WERI-Rb-1 (cell line): ENCODE measurements around the gene CD247.

Experiments
- DNase-seq: peaks from one replicate; pipeline ENCODE4 v3.0.0-alpha.2; 2020
- H3K27ac ChIP-seq: fragments of 250-450 bp; sonication (Bioruptor Pico); 2 replicates; pipeline ENCODE4 v1.5.1; 2020; ENCODE audit warnings: mild to moderate bottlenecking, moderate library complexity
- H3K27me3 ChIP-seq: fragments of 250-450 bp; sonication (Bioruptor Pico); 2 replicates; pipeline ENCODE4 v1.5.1; 2021; ENCODE audit warnings: mild to moderate bottlenecking, low read depth, moderate library complexity; ENCODE audit not compliant: insufficient read depth, severe bottlenecking
- H3K36me3 ChIP-seq: fragments of 250-450 bp; sonication (Bioruptor Pico); 2 replicates; pipeline ENCODE4 v1.5.1; 2020; ENCODE audit warnings: mild to moderate bottlenecking, moderate library complexity
- H3K4me3 ChIP-seq: 2 replicates; pipeline ENCODE4 v1.5.1; 2011; ENCODE audit warnings: low read depth, mild to moderate bottlenecking, control low read depth, low read length
- H3K9me3 ChIP-seq: fragments of 250-450 bp; sonication (Bioruptor Pico); 2 replicates; pipeline ENCODE4 v1.5.1; 2021; ENCODE audit warnings: mild to moderate bottlenecking, moderate library complexity; ENCODE audit not compliant: severe bottlenecking
- TF ChIP-seq, protein P1 (sequence below): IDR thresholded peaks from 2 replicates; pipeline ENCODE4 v1.5.1; 2011; ENCODE audit warnings: low read depth, mild to moderate bottlenecking, control low read depth, inconsistent platforms, low read length

Gene CD247

DNA sequence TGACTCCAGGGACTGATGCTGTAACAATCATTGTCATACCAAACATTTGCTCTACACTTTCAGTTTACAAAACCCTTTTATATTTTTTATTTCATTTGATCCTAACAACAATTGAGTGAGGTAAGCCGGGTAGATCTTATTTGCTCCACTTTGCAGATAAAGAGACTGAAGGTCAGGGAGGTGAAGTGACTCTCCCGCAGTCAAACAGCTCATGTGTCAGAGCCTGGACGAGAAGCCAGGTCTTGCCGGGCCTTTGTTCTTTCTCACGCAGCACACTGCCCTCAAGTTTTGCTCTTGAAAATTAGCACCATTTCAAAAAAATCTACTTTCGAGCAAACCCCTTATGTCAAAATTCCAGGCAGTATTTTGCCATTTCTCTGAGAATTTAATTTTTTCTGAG is 65.2 kb downstream of the CD247 start:
- Histone ChIP-seq H3K9me3 (no peaks in the 10 kb centered on the region), H3K4me3 (no peak overlapping the region), H3K36me3 (no peaks in the 10 kb centered on the region), H3K27ac (no peak overlapping the region), H3K27me3 (no peaks in the 10 kb centered on the region)
- DNase-seq: no peak
- TF ChIP-seq, protein P1, sequence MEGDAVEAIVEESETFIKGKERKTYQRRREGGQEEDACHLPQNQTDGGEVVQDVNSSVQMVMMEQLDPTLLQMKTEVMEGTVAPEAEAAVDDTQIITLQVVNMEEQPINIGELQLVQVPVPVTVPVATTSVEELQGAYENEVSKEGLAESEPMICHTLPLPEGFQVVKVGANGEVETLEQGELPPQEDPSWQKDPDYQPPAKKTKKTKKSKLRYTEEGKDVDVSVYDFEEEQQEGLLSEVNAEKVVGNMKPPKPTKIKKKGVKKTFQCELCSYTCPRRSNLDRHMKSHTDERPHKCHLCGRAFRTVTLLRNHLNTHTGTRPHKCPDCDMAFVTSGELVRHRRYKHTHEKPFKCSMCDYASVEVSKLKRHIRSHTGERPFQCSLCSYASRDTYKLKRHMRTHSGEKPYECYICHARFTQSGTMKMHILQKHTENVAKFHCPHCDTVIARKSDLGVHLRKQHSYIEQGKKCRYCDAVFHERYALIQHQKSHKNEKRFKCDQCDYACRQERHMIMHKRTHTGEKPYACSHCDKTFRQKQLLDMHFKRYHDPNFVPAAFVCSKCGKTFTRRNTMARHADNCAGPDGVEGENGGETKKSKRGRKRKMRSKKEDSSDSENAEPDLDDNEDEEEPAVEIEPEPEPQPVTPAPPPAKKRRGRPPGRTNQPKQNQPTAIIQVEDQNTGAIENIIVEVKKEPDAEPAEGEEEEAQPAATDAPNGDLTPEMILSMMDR: no peak

DNA sequence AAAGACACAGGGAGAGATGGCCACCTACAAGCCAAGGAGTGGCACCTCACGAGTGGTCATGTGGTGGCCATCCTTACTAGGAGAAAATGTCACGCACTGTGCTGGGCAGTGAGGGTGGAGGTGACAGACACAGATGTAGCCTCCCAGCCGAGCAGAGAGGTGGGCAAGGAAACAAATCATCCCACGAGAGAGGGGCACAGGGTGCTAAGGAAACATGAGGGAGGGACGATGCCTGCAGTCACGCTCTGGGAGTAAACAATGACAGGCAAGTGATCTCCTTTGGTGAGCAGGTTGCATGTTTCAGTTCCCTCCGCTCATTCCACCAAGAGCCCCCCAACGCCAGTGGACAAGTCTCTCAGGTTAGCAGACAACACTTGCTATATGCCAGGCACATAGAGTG is 65.8 kb downstream of the CD247 start:
- no peaks in the 10 kb centered on the region for H3K36me3 ChIP-seq
- H3K9me3 ChIP-seq: no peaks in the 10 kb centered on the region
- DNase-seq: no peak
- TF ChIP-seq, protein P1: no peak
- no peak overlapping the region for H3K4me3 ChIP-seq
- no peak overlapping the region for H3K27ac ChIP-seq
- H3K27me3 ChIP-seq: no peaks in the 10 kb centered on the region

DNA sequence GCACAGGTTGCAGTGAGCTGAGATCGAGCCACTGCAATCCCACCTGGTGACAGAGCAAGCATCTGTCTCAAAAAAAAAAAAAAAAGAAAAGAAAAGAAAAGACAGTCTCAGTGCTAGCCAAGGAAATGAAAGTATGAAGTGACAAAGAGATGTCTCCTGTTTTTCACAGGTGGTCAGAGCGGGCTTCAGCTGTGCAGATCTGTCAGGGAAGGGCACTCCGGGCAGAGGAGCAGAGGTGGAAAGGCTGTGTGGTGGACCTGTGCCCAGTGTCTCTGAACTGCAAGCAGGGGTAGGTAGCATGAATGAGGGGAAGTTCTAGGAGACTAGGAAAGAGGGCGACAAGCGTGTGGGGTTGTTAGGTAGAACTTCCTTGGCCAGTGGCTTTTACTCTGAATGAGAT is 67.5 kb downstream of the CD247 start:
- Histone ChIP-seq H3K9me3 (no peaks in the 10 kb centered on the region), H3K27ac (no peak overlapping the region), H3K4me3 (no peak overlapping the region), H3K36me3 (no peaks in the 10 kb centered on the region), H3K27me3 (no peaks in the 10 kb centered on the region)
- DNase-seq: no peak
- TF ChIP-seq, protein P1: no peak

DNA sequence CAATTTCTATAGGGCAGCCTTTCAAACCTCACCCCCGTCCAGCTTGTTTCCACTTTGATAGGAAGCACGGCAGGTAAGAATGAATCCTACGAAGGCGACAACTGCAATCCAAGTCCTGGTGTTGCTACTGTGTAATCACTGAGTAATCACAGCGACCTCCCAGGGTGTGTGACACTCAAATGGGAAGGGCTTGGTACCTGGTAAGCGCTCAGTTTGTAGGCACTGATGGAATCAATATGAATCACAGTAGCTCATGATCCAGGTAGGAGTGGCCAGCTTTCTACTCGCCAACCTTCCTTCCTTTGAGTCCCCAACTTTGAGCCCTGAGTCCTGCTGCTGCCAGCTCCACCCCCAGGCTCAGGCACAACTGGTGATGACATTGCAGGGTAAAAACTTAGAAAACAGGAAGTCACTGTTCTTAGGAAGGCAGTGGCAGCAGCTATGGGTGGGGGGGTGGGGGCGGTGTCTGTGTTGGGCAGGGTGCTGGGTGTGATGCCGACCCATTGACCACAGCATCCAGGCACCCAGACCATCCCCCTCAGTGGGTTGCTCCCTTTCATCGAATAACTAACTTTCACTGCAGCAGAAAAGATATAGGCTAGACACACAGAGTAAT is 70.7 kb downstream of the CD247 start:
- H3K4me3 ChIP-seq: no peak overlapping the region
- H3K36me3 ChIP-seq: no peaks in the 10 kb centered on the region
- no peaks in the 10 kb centered on the region for H3K9me3 ChIP-seq
- TF ChIP-seq, protein P1: no peak
- H3K27me3 ChIP-seq: no peaks in the 10 kb centered on the region
- no peak overlapping the region for H3K27ac ChIP-seq
- no peak for DNase-seq

DNA sequence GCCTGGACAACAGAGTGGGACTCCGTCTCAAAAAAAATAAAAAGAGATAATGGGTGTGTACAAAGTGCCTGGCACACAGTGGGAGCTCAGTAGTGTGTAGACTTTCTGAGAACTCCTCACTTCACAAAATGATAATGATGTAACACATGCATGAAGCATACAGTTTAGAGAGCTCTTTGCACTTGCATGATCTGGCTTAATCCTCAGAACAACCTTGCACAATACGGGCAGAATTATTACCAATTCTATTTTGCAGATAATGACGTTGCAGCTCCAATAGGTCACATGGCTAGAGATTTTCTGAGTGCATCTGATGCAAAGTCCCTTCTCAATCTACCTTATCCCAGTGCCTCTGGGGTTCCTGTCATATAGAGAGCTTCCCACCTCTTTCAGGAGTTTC is 71.4 kb downstream of the CD247 start:
- TF ChIP-seq, protein P1: no peak
- DNase-seq: no peak
- H3K9me3 ChIP-seq: no peaks in the 10 kb centered on the region
- no peak overlapping the region for H3K27ac ChIP-seq
- no peak overlapping the region for H3K4me3 ChIP-seq
- no peaks in the 10 kb centered on the region for H3K36me3 ChIP-seq
- no peaks in the 10 kb centered on the region for H3K27me3 ChIP-seq

DNA sequence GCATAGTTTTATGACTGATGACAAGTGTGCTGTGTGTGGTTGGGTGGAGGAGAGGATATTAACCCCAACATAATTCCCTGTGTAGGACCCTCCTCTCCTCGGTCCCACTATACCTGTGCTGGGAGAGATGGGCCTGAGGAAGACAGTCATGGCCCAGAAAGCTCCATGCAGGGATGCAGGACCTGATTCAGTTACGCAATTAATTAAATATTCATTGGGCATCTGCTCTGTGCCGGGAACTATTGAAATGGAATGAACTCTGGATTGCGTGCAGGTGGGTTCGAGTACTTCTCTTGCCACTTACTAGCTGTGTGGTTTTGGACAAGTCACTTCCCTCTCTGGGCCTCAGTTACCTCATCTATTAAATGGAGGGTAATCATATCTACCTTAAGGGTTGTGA is 74.6 kb downstream of the CD247 start:
- no peaks in the 10 kb centered on the region for H3K27me3 ChIP-seq
- H3K4me3 ChIP-seq: no peak overlapping the region
- no peaks in the 10 kb centered on the region for H3K36me3 ChIP-seq
- DNase-seq: no peak
- TF ChIP-seq, protein P1: no peak
- H3K9me3 ChIP-seq: no peaks in the 10 kb centered on the region
- no peak overlapping the region for H3K27ac ChIP-seq
